GM06990 (cell line): Measurements from ENCODE around the gene IPO11.

Source experiments
- DNase-seq: peaks from one replicate; pipeline ENCODE4 v3.0.0-alpha.2; 2011; ENCODE audit not compliant: insufficient read length; ENCODE audit errors: extremely low read depth
- H3K27me3 ChIP-seq: replicated peaks from 2 replicates; pipeline ENCODE4 v1.6.0; 2011; ENCODE audit warnings: low read length; ENCODE audit not compliant: control insufficient read depth, insufficient read depth
- H3K36me3 ChIP-seq: 2 replicates; pipeline ENCODE4 v1.5.1; 2011; ENCODE audit warnings: low read length; ENCODE audit not compliant: control insufficient read depth, insufficient read depth
- H3K4me3 ChIP-seq: replicated peaks from 2 replicates; pipeline ENCODE4 v1.5.1; 2011; ENCODE audit warnings: low read depth, mild to moderate bottlenecking, control low read depth, low read length
- CTCF ChIP-seq: IDR thresholded peaks from 2 replicates; pipeline ENCODE4 v1.5.1; 2011; ENCODE audit warnings: low read length, control low read depth, mild to moderate bottlenecking, inconsistent platforms; ENCODE audit not compliant: insufficient read depth, poor library complexity, severe bottlenecking

IPO11 gene

GRCh38 chr5:62640446-62640845 lies 227.9 kb downstream of the IPO11 start:
- Histone ChIP-seq H3K36me3 (no peaks in the 10 kb centered on the region), H3K4me3 (no peak overlapping the region), H3K27me3 (no peaks in the 10 kb centered on the region)
- TF ChIP-seq CTCF, result no peak
- no peak for DNase-seq

GRCh38 chr5:62642468-62642867 lies 229.9 kb downstream of the IPO11 start:
- TF ChIP-seq CTCF, result no peak
- no peak for DNase-seq
- Histone ChIP-seq H3K36me3 (no peaks in the 10 kb centered on the region), H3K4me3 (no peak overlapping the region), H3K27me3 (no peaks in the 10 kb centered on the region)

GRCh38 chr5:62643556-62644451 lies 231.2 kb downstream of the IPO11 start:
- no peak overlapping the region for H3K4me3 ChIP-seq
- no peaks in the 10 kb centered on the region for H3K27me3 ChIP-seq
- DNase-seq, result no peak
- TF ChIP-seq CTCF, result no peak
- no peaks in the 10 kb centered on the region for H3K36me3 ChIP-seq

- Histone ChIP-seq H3K4me3 (no peak overlapping the region), H3K27me3 (no peaks in the 10 kb centered on the region), H3K36me3 (no peaks in the 10 kb centered on the region)
- no peak for TF ChIP-seq CTCF
- no peak for DNase-seq
Observed at GRCh38 chr5:62645223-62645622, 232.7 kb downstream of the IPO11 start.

GRCh38 chr5:62647241-62647640 lies 234.7 kb downstream of the IPO11 start:
- DNase-seq, result no peak
- Histone ChIP-seq H3K4me3 (no peak overlapping the region), H3K27me3 (no peaks in the 10 kb centered on the region), H3K36me3 (no peaks in the 10 kb centered on the region)
- no peak for TF ChIP-seq CTCF
